ENCODE results near the gene MACF1.
"Not testable (repeated sequence)": the region's sequence is repeated elsewhere in the genome, so short reads cannot be mapped to it uniquely, and the experiment has no call there.

MACF1 gene

DNA sequence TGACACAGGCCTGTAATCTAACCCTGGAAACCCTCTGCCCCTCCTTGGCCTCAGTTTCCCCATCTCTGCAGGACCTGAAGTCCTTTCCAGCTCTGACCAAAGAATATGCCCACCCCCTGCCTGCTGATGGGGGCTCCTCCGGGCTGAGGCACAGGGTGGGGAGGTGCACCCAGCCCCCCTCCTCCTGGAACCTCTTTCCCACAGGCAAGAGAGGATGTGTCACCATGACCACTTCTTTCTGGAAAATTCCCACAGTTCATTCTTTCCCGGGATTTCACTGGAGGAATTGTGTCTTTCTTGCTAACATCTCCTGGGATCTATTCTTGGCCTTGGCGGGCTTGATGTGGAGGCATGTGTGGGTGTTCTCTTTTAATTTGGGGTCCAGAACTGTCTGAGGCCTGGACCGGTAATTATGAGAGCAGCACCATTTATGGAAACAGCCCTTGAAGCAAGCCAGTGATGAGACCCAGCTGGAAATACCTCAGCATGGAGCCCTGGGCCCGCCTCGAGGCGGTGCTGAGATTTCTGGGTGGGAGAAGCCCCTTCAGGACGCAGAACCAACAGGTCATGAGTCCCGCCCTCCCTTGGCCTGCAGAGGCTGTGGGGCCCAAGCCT lies 293.7 kb downstream of the MACF1 start:
- DNase-seq, result not testable (repeated sequence)

DNA sequence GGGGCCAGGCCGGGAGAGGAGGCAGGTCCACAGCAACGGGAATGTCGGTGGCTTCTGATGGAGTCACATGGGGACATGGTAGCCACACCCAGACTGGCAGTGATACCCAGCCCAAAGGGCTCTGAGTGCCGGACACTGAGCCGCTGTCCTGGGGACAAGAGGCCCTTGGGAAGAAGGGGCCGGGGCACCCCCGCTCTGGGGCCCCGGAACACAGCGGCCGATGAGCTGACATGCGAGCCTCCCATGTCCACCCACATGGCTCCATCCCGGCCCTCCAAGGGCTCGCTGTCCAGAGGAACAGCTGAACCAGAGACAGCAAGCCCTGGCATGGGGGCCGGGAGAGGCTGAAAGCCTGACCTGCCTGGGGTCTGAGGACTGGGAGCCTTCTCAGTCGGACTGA lies 294.3 kb downstream of the MACF1 start:
- DNase-seq, result not testable (repeated sequence)

- no peak for DNase-seq
Observed at GRCh38 chr1:39499668-39500067, 295.2 kb downstream of the MACF1 start.

DNA sequence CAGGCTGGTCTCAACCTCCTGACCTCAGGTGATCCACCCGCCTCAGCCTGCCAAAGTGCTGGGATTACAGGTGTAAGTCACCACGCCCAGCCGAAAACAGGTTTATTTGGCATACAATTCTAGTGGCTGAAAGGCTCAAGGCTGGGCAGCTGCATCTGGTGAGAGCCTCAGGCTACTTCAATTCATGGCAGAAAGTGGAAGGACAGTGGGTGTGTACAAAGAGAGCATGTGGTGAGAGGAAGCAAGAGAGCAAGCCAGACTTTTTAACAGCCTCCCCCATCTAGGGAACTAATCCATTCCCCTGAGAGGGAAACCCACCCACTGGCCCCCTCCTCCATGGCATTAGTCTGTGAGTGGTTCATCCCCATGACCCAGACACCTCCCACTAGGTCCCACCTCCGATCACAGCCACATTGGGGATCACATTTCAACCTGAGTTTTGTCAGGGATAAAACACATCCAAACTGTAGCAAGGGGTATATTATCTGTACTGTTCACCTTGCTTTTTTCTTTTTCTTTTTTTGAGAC lies 296.4 kb downstream of the MACF1 start:
- no peak for DNase-seq

DNA sequence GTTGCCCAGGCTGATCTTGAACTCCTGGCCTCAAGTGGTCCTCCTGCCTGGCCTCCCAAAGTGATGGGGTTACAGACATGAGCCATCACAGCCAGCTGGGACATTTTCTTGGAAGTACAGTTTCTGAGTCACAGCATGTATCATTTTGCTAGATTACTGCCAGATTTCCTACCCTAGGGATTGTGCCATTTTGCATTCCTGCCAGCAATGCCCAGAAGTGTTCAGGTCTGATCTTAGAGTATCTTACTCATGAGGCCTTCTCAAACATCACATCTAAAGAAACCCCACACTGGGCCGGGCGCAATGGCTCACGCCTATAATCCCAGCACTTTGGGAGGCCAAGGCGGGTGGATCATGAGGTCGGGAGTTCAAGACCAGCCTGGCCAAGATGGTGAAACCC lies 297.2 kb downstream of the MACF1 start:
- DNase-seq, result peak; percentile 78

GRCh38 chr1:39504436-39504835 lies 299.9 kb downstream of the MACF1 start:
- not testable (repeated sequence) for DNase-seq

DNA sequence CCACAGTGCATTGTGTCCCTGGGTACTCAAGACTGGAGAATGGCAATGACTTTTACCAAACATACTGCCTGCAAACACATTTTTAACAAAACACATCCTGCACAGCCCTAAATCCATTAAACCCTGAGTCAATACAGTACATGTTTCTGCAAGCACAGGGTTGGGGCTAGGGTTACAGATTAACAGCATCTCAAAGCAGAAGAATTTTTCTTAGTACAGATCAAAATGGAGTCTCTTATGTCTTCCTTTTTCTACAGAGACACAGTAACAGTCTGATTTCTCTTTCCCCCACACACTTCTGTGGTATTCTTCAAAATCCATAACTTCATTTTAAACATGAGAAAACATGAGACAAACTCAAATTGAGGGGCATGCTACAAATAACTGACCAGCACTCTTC lies 300.8 kb downstream of the MACF1 start:
- DNase-seq, result no peak

DNA sequence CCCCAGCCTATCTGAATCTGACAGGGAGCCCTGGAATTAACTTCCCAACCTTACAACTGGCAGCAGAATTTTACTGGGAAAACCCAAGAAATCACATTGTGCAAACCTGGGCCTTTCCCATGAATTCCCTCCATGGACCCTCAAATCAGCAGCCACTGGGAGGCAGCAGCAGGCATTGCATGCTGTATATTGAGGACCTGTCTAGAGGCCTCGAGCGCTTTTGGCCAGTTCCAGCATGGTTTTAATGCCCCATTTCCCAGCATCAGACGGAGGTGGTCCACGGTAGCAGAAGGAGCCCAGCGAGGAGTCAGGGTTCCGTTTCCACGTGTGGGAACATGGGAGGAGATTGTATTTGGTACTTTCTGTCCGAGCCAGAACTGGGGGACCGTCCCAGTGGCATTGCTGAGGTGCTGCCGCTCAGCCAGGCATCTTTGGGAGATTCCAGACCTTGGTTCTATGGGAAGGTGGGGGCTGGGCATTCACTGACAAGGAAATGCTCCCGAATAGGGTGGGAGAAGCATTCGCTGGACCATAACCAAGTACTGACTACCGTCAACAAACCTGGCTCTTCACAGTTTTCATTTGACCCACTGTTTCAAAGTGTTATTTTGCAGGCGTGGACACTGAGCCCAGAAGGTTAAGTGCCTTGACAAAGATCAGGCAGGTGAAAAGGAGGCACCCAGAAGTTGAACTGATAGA lies 302.9 kb downstream of the MACF1 start:
- no peak for DNase-seq

DNA sequence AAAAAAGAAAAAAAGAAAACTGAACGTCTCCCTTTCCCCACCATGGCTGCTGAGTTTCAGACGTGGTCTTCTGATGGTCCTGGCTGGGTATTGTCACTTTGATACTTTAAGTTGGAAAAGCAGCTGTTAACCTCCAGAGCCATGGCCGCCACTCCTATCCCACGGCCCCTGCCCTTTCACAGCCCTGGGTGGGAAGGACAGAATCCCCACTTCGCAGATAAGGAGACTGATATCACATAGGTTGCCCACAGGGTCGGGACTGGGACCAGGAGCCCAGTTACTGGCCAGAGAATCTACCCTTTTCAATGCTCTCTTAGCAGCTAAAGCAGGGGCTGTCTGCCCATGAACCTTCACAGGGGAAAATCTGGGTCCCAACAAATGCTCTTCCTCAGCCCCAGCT lies 303.8 kb downstream of the MACF1 start:
- no peak for DNase-seq

- DNase-seq, result no peak
Observed at GRCh38 chr1:39508857-39509305, 304.4 kb downstream of the MACF1 start.

DNA sequence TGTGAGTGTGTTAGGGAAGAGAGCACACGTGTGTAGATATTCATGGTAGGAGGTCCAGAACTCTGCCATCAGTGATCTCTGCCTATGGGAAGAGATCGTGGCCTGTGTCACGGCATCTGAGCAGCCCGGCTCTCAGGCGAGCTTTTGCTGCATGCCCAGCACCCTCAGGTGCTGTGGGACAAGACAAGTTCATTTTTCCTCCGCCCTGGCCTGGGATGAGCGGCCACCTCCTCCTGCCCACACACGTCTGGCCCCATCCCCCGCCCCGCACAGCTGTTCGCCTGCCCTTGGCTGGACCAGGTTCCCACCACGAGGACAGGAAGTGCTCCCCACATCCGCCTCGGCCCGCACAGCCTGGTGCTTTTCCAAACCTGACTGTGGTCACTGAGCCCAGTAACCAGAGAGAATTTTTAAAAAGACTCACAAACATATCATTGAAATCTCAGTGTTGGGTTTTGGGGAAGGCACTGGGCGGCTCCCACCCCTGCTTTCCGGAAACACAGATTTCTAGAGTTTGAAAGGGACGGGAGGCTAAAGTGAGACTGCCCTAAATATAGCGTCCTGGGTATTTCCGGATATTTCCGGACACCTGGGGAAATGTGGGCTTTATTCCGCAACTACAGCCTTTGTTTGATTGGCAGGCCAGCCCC lies 305.0 kb downstream of the MACF1 start:
- peak; percentile 24 for DNase-seq

DNA sequence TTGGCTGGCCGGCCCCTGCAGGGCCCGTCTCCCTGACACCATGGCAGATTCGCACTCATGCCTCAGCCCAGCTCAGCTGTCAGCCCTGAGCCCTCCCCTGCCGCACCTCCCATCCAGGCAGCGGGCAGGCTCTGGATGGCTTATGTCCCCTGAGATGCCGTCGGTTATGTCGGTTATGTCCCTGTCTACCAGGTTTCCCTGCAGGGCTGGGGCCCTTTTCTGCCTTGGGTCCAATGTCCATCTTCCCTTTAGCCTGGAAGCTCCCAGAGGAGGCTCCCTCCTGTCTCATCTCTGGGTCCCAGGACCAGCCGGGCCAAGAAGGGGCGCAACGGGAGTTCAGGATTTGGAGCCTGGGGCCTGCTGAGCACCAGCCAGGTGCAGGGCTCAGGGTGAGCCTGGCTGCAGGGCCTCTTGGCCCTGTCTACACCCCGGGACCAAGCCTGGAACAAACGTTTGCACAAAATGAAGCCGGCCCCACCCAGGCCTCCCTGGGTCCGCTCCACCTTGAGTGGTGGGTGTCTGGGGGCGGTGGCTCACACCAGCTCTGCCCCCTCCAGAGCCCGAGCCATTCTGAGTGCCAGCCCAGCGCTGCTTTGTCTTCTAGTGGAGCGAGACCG lies 306.2 kb downstream of the MACF1 start:
- not testable (repeated sequence) for DNase-seq

- not testable (repeated sequence) for DNase-seq
Observed at GRCh38 chr1:39511477-39511876, 307.0 kb downstream of the MACF1 start.

- not testable (repeated sequence) for DNase-seq
Observed at GRCh38 chr1:39512234-39512847, 307.8 kb downstream of the MACF1 start.

GRCh38 chr1:39514710-39515124 lies 310.2 kb downstream of the MACF1 start:
- DNase-seq, result not testable (repeated sequence)

- not testable (repeated sequence) for DNase-seq
Observed at GRCh38 chr1:39515131-39516086, 310.9 kb downstream of the MACF1 start.

DNA sequence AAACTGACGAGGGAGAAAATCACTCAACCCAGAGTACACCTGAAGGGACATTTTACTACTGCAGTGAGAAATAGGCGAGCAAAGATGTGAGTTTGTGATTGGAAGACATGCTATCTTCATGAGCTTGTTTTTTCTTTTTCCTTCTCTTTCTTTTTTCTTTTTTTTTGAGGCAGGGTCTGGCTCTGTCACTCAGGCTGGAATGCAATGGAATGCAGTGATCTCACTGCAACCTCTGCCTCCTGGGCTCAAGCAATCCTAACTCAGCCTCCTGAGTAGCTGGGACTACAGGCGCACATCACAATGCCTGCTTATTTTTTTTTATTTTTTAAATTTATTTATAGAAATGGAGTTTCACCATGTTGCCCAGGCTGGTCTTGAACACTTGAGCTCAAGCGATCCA lies 312.3 kb downstream of the MACF1 start:
- not testable (repeated sequence) for DNase-seq

GRCh38 chr1:39517936-39518335 lies 313.4 kb downstream of the MACF1 start:
- DNase-seq, result not testable (repeated sequence)

DNA sequence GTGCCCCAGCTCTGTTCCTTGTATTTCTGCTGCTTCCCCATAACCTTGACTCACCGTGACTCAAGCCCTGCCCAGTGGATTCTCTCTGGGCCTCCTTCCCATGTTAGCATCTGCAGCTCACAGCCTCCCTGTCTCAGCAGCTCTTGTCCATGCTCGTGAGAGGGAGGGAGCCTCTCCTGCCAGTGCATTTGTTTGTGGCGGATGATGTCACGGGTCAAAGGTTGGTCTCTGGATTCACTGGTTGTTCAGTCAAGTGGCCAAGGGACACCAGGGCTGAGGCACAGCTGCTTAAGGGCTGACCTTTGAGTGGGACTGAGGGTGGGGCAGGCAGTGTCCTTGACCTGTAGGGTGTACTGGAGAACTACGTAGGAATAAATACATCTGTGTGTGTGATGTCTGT lies 314.9 kb downstream of the MACF1 start:
- DNase-seq, result not testable (repeated sequence)

DNA sequence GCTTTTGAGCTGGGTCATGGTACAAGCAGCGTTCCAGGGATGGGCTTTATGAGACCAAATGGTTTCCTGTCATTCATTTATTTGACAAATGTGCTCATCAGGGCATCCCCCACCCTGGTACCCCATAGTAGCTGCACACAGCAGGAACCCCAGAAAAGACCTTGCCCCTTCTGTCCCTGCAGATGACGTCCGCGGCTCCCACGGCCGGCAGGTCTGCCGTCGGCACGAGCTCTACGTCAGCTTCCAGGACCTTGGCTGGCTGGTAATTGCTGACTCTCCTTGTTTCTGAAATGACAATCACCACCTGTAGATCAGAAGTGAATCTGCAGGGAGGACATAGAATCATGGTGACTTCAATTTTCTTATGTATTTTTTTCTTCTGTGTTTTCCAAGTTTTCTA lies 317.7 kb downstream of the MACF1 start:
- not testable (repeated sequence) for DNase-seq
